ENCODE measurements around the gene LRRC32. TPM values are rescaled to one million over a fixed set of nuclear protein-coding genes. Genes with fewer than 3 reads are reported as not detected.

The LRRC32 gene
- total and polyA plus RNA-seq, 10 of the 15 experiments (the other 5 are each of a cell fraction or from before 2014, with no cell fraction given) = 0.56 to 20.8 (median 7.4) TPM

DNA sequence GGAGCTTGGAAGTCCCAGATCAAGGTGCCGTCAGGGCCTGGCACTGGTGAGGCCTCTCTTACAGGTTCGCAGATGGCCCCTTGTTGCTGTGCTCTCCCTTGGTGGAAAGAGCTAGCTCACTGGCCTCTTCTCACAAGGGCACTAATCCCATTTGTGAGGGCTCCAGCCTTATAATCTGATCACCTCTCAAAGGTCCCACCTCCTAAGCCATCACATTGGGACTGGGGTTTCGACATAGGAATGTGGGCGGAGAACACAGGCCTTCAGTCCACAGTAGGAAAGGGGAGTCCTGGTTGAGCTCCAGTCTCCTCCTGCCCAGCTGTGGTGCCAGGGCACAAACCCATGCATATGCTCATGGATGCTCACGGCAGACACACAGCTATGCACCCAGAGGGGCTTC is 14.0 kb upstream of the LRRC32 start:
- H3K4me2 ChIP-seq (ENCODE audit: control insufficient read depth, insufficient read depth) = no peak overlapping the region
- in situ Hi-C loops (cut with MboI) = no loop called here
- H3K27ac ChIP-seq (ENCODE audit: control insufficient read depth, insufficient read depth) = no peak overlapping the region
- ATAC-seq (no peak), DNase-seq (ENCODE audit: low read depth, low spot score) (no peak), FAIRE-seq (no peak)
- BruUV-seq (replicated peaks) = no TSS peak
- CTCF ChIA-PET = interaction anchor here (0.6 to 17.2 kb wide), 2 partner anchors 58 to 84 kb away, joined by 4 to 273 read pairs; no protein-coding TSS in a partner anchor
- 78% methylated on average over 5 of the region's 5 CpGs for WGBS (ENCODE audit: insufficient coverage, insufficient replicate concordance, low lambda C conversion rate, missing lambda C conversion rate)
- no peaks in the 10 kb centered on the region for H3K36me3 ChIP-seq (ENCODE audit: control insufficient read depth in 2 of 2, insufficient read depth in 2 of 2, low read length in 1 of 2)
- POLR2A ChIA-PET = interaction anchor here (0.6 kb wide), 1 partner anchor 24 kb away, joined by 4 read pairs; no protein-coding TSS in a partner anchor
- peaks cover 0 to 2% of the 10 kb centered on the region in 2 experiments; a peak in 2 of 4 replicates for H3K27me3 ChIP-seq (replicated peaks in 1 of 2; ENCODE audit: control insufficient read depth in 2 of 2, insufficient read depth in 2 of 2, low read length in 1 of 2)
- intact Hi-C loops (cut with micrococcal nuclease; ENCODE audit: unreplicated experiment) = loop anchor here (5.0 kb wide), 1 partner anchor 477 kb away; the partner anchor contains the start of gene WNT11
- no peaks in the 10 kb centered on the region; the same call in 2 of the 3 replicates for H3K9me3 ChIP-seq (replicated peaks; ENCODE audit: control insufficient read depth, insufficient read depth, low read length)
- H3K79me2 ChIP-seq (ENCODE audit: control insufficient read depth, insufficient read depth, low read length) = no peaks in the 10 kb centered on the region
- H3K4me1 ChIP-seq (ENCODE audit: control insufficient read depth, insufficient read depth, low read length) = peaks cover 17% of the 10 kb centered on the region
- no peak overlapping the region for H3K9ac ChIP-seq (ENCODE audit: control insufficient read depth, insufficient read depth, low read length)
- H3K4me3 ChIP-seq = no peak overlapping the region
- TF ChIP-seq NR2F1 (conservative IDR thresholded peaks at IDR 0.05) (no peak), MXI1 (IDR thresholded peaks at IDR 0.05; ENCODE audit: low read depth, low read length) (no peak), JUND (IDR thresholded peaks at IDR 0.05; ENCODE audit: low read depth, low read length) (no peak), MYC (IDR thresholded peaks at IDR 0.05; ENCODE audit: insufficient read depth, insufficient read length, insufficient replicate concordance, low read length, severe bottlenecking) (no peak), ATF7 (IDR thresholded peaks at IDR 0.05; ENCODE audit: low read depth) (no peak), STAT1 (conservative IDR thresholded peaks at IDR 0.05) (no peak), ATF3 (IDR thresholded peaks at IDR 0.05; ENCODE audit: borderline replicate concordance, extremely low read depth, low read depth, low read length) (no peak), YBX1 (IDR thresholded peaks at IDR 0.05) (no peak), MYB (IDR thresholded peaks at IDR 0.05; ENCODE audit: borderline replicate concordance, low read depth, low read length) (no peak), BHLHE40 (IDR thresholded peaks at IDR 0.05; ENCODE audit: borderline replicate concordance in 1 of 2, low read depth in 2 of 2, low read length in 1 of 2) (no peak), HDGF (IDR thresholded peaks at IDR 0.05) (no peak), RB1 (IDR thresholded peaks at IDR 0.05; ENCODE audit: borderline replicate concordance) (no peak)
- H2AFZ ChIP-seq (ENCODE audit: control insufficient read depth, low read depth, low read length) = no peak overlapping the region
- no peaks in the 10 kb centered on the region for H4K20me1 ChIP-seq (ENCODE audit: control insufficient read depth, insufficient read depth)
- RAD21 ChIA-PET (ENCODE audit: unreplicated experiment) = interaction anchor here (0.9 to 3.8 kb wide), 3 partner anchors 11 to 108 kb away, joined by 3 to 25 read pairs (median 5); no protein-coding TSS in a partner anchor
- SMC1A ChIA-PET (ENCODE audit: uncharacterized antibody, unreplicated experiment) = interaction anchor here (0.8 kb wide), 1 partner anchor 86 kb away, joined by 3 read pairs; no protein-coding TSS in a partner anchor
